ENCODE measurements around the gene CARD14. TPM values are rescaled to one million over a fixed set of nuclear protein-coding genes. Genes with fewer than 3 reads are reported as not detected.
A peak's percentile ranks its signal among the peaks of the same experiment; 100 is the strongest.

CARD14 gene
- total RNA-seq, 1 donor from 2014 or later = not detected

DNA sequence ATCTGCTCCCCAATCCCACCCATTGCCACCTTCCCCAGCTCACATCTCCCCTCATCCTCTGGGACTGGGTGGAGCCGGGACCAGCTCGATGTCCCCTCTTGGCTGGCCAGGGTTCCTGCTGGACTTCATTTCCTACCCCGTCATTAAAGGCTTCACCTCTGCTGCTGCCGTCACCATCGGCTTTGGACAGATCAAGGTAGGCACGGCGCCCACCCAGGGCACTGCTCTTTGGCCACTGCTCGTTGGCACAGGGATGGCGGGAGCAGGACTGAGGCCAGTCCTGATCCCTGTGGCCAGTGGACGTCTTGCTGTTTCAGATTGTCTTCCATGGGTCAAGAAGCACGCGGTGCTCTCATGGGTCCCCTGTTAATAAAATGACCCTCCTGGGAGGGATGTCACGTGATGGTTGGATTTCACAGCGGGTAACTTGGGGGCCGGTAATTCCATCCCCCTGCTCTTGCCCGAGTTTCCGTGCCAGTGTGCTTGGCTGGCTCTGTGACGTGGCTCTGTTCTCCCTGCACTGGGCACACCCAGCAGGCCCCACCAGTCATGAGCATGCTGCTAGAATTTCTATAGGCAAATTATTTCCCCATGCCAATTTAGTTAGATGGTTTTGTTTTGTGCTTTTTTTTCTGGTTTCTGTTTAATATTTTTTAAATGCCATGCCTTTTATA lies 53.4 kb downstream of the CARD14 start:
- Mint-ChIP-seq H3K4me1 (peaks cover 11% of the 10 kb centered on the region), H3K4me3 (peak overlapping the region; percentile 21), H3K27me3 (peaks cover 2% of the 10 kb centered on the region), H3K36me3 (ENCODE audit: low read depth) (no peaks in the 10 kb centered on the region), H3K27ac (no peak overlapping the region), H3K9me3 (no peaks in the 10 kb centered on the region)
- no peak for DNase-seq
- intact Hi-C loops (cut with micrococcal nuclease) = no loop called here

DNA sequence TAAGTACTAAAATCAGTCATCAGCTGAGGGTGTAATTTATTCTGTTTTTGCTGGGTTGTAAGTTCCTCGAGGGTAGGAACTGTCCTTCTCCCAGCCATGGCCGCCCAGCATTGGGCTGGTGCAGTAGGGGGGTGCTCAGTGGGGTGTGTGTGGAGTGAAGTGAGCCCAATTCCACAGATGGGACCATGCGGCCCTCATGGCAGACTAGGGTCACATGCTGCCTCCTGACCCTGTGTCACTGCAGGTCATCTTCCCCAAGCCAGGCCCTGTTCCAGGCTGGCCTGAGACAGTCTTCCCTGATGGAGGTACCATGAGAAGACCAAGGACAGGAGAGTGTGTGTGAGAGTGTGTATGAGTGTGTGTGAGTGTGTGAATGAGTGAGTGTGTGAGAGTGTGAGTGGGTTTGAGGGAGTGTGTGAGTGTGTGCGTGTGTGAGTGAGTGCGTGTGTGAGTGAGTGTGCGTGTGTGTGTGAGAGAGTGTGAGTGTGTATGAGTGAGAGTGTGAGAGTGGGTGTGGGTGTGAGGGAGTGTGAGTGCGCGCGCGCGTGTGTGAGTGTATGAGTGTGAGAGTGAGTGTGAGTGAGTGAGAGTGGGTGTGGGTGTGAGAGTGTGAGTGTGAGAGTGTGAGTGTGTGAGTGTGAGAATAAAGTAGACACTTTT lies 54.1 kb downstream of the CARD14 start:
- intact Hi-C loops (cut with micrococcal nuclease) = no loop called here
- DNase-seq = no peak
- peaks cover 2% of the 10 kb centered on the region for H3K27me3 Mint-ChIP-seq
- H3K9me3 Mint-ChIP-seq = no peaks in the 10 kb centered on the region
- no peaks in the 10 kb centered on the region for H3K36me3 Mint-ChIP-seq (ENCODE audit: low read depth)
- no peak overlapping the region for H3K27ac Mint-ChIP-seq
- no peak overlapping the region for H3K4me3 Mint-ChIP-seq
- peaks cover 9% of the 10 kb centered on the region for H3K4me1 Mint-ChIP-seq

DNA sequence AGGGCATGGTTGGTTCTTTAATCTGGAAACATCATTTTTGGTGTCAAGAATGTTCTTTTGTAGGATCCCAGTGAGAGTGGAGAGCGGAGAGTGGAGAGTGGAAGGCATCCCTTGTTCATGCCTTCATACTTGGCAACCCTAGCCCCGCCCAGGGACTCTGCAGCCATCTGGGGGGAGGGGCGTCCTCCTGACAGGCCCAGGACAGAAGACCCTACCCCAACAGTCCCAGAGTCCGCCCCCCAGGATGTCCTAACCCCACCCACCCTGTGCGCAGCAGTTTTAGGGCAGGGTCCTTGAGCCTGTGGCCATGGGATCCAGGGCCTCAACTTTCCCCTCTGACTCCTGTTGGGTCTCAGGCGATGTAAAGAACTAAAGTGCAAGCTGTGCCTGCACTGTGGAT lies 54.9 kb downstream of the CARD14 start:
- DNase-seq = no peak
- Mint-ChIP-seq H3K9me3 (no peaks in the 10 kb centered on the region), H3K4me3 (no peak overlapping the region), H3K36me3 (ENCODE audit: low read depth) (no peaks in the 10 kb centered on the region), H3K4me1 (peaks cover 4% of the 10 kb centered on the region), H3K27me3 (peaks cover 2% of the 10 kb centered on the region), H3K27ac (no peak overlapping the region)
- intact Hi-C loops (cut with micrococcal nuclease) = no loop called here

DNA sequence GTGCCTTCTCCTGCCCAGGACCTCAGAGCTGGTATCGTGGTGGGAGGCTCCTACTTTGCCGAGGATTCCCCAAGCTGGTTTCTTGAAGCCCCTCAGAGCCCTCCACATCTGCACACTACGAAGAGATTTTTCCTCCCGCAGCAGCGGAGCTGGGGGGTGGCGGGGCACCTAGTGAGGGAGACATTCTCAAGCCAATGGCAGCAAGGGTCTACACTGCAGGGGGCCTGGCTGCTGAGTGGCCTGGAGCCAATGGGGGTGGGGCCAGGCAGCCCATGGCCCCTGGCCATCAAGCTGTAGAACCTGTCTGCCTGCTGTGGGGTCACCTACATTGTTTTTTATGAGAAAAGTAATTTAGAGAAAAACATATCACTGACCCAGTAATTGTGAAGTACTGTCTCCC lies 55.4 kb downstream of the CARD14 start:
- Mint-ChIP-seq H3K27ac (no peak overlapping the region), H3K4me3 (no peak overlapping the region), H3K9me3 (no peaks in the 10 kb centered on the region), H3K36me3 (ENCODE audit: low read depth) (no peaks in the 10 kb centered on the region), H3K27me3 (peaks cover 2% of the 10 kb centered on the region), H3K4me1 (peaks cover 4% of the 10 kb centered on the region)
- intact Hi-C loops (cut with micrococcal nuclease) = no loop called here
- DNase-seq = no peak

DNA sequence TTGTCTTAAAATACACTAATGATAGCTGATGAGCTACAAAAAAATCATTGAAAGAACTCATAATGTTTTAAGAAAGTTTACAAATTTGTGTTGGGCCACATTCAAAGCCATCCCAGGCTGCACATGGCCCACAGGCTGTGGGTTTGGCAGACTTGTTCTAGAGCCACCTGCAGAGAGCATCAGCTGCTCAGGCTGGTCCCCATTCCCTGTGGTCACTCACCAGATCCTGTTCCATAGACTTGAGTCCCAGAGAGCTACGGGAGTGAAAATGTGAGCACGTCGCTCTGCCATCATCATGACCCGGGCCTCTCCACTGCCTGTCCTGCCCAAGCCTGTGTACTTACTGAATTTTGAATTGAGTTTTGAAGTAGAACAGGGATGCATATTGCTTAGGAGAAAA lies 57.3 kb downstream of the CARD14 start:
- H3K4me3 Mint-ChIP-seq = no peak overlapping the region
- no peak for DNase-seq

GRCh38 chr17:80227666-80228065 lies 57.8 kb downstream of the CARD14 start:
- Mint-ChIP-seq H3K9me3 (peaks cover 10% of the 10 kb centered on the region), H3K36me3 (ENCODE audit: low read depth) (peaks cover 8% of the 10 kb centered on the region), H3K27me3 (no peaks in the 10 kb centered on the region), H3K4me3 (no peak overlapping the region), H3K4me1 (peaks cover 3% of the 10 kb centered on the region), H3K27ac (no peak overlapping the region)
- intact Hi-C loops (cut with micrococcal nuclease) = no loop called here
- no peak for DNase-seq

More for the DNA sequence above, 57.3 kb downstream of the CARD14 start:
- no peak overlapping the region for H3K27ac Mint-ChIP-seq
- H3K9me3 Mint-ChIP-seq = peaks cover 6% of the 10 kb centered on the region
- no peaks in the 10 kb centered on the region for H3K27me3 Mint-ChIP-seq
- intact Hi-C loops (cut with micrococcal nuclease) = no loop called here
- peaks cover 3% of the 10 kb centered on the region for H3K4me1 Mint-ChIP-seq
- H3K36me3 Mint-ChIP-seq (ENCODE audit: low read depth) = peaks cover 4% of the 10 kb centered on the region

DNA sequence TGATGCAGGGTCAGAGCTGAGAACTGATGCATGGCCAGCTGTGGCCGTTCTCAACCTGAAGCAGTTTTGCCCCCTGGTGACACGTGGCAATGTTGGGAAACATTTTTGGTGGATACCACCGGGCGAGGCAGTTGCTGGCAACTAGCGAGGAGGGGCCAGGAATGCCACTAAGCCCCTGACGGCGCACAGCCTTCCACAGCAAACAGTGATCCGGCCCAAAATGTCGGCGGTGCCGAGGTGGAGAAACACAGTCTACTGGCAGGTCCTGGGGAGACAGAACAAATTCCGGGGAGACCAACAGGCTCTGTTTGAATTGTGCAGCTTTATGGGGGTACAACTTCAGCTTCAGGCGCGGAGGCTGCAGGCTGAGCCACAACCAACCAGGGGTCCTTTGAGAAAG lies 58.6 kb downstream of the CARD14 start:
- Mint-ChIP-seq H3K4me1 (peaks cover 3% of the 10 kb centered on the region), H3K36me3 (ENCODE audit: low read depth) (peaks cover 11% of the 10 kb centered on the region), H3K4me3 (no peak overlapping the region), H3K9me3 (peaks cover 11% of the 10 kb centered on the region), H3K27me3 (no peaks in the 10 kb centered on the region), H3K27ac (no peak overlapping the region)
- no peak for DNase-seq
- intact Hi-C loops (cut with micrococcal nuclease) = no loop called here

- Mint-ChIP-seq H3K27ac (no peak overlapping the region), H3K27me3 (no peaks in the 10 kb centered on the region), H3K9me3 (peaks cover 11% of the 10 kb centered on the region), H3K4me3 (no peak overlapping the region), H3K36me3 (ENCODE audit: low read depth) (peaks cover 11% of the 10 kb centered on the region), H3K4me1 (peaks cover 2% of the 10 kb centered on the region)
- no peak for DNase-seq
- intact Hi-C loops (cut with micrococcal nuclease) = no loop called here
Observed at GRCh38 chr17:80229011-80229410, 59.2 kb downstream of the CARD14 start.

DNA sequence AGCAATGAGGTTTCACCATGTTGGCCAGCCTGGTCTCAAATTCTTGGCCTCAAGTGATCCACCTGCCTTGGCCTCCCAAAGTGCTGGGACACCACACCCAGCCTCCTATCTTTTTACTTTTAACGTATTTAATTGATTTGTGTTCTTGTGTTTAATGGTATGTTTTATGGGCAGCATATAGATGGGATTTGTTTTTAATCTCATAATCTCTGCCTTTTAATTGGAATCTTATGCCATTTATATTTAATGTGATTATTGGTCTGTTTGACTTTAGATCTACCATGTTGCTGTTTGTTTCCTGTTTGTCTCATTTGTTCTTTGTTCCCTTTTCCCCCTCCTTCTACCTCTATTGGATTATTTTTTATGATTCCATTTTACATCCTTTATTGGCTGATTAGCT lies 62.6 kb downstream of the CARD14 start:
- Mint-ChIP-seq H3K27me3 (no peaks in the 10 kb centered on the region), H3K9me3 (peaks cover 11% of the 10 kb centered on the region), H3K36me3 (ENCODE audit: low read depth) (peaks cover 14% of the 10 kb centered on the region), H3K27ac (no peak overlapping the region), H3K4me3 (no peak overlapping the region), H3K4me1 (no peaks in the 10 kb centered on the region)
- DNase-seq = no peak
- intact Hi-C loops (cut with micrococcal nuclease) = no loop called here

- Mint-ChIP-seq H3K36me3 (ENCODE audit: low read depth) (peaks cover 14% of the 10 kb centered on the region), H3K4me3 (no peak overlapping the region), H3K9me3 (peaks cover 11% of the 10 kb centered on the region), H3K4me1 (no peaks in the 10 kb centered on the region), H3K27me3 (no peaks in the 10 kb centered on the region), H3K27ac (no peak overlapping the region)
- intact Hi-C loops (cut with micrococcal nuclease) = no loop called here
- DNase-seq = no peak
Observed at GRCh38 chr17:80233202-80233601, 63.4 kb downstream of the CARD14 start.

DNA sequence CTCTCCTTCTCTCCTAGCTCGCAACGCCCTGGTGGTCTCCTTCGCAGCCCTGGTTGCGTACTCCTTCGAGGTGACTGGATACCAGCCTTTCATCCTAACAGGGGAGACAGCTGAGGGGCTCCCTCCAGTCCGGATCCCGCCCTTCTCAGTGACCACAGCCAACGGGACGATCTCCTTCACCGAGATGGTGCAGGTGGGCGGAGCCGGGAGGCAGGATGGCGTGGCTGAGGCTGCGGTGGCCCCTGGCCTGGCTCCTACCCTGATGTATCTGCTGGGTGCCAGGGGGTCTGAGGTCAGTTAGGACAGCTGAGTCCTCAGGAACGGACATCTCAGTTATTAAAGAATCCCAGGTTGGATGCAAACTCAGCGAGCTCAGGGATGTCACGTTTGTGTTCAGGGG lies 67.1 kb downstream of the CARD14 start:
- no peak overlapping the region for H3K4me3 Mint-ChIP-seq

GRCh38 chr17:80237386-80237785 lies 67.6 kb downstream of the CARD14 start:
- peaks cover 9% of the 10 kb centered on the region for H3K36me3 Mint-ChIP-seq (ENCODE audit: low read depth)
- no peak overlapping the region for H3K27ac Mint-ChIP-seq
- H3K4me3 Mint-ChIP-seq = no peak overlapping the region
- intact Hi-C loops (cut with micrococcal nuclease) = no loop called here
- no peak for DNase-seq
- H3K4me1 Mint-ChIP-seq = no peaks in the 10 kb centered on the region
- H3K9me3 Mint-ChIP-seq = peaks cover 5% of the 10 kb centered on the region
- no peaks in the 10 kb centered on the region for H3K27me3 Mint-ChIP-seq

More for the DNA sequence above, 67.1 kb downstream of the CARD14 start:
- Mint-ChIP-seq H3K4me1 (no peaks in the 10 kb centered on the region), H3K27ac (no peak overlapping the region), H3K27me3 (no peaks in the 10 kb centered on the region), H3K36me3 (ENCODE audit: low read depth) (peaks cover 10% of the 10 kb centered on the region), H3K9me3 (peaks cover 6% of the 10 kb centered on the region)
- intact Hi-C loops (cut with micrococcal nuclease) = no loop called here
- no peak for DNase-seq

DNA sequence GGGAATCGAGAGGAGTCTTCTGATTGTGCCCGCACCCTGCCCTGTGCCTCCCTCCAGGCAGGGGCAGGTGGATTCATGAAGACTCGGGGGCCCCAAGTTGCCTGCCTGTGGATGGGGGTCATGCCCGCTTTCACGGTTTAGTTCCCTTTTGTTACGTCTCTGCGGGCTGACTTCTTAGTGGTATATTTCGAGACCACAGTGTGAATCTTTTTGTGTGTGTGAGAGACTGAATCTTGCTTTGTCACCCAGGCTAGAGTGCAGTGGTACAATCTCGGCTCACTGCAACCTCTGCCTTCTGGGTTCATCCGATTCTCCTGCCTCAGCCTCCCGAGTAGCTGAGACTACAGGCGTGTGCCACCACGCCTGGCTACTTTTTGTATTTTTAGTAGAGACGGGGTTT lies 72.7 kb downstream of the CARD14 start:
- Mint-ChIP-seq H3K4me3 (no peak overlapping the region), H3K4me1 (no peaks in the 10 kb centered on the region), H3K27ac (no peak overlapping the region), H3K27me3 (no peaks in the 10 kb centered on the region), H3K9me3 (no peaks in the 10 kb centered on the region), H3K36me3 (ENCODE audit: low read depth) (no peaks in the 10 kb centered on the region)
- no peak for DNase-seq
- intact Hi-C loops (cut with micrococcal nuclease) = no loop called here

DNA sequence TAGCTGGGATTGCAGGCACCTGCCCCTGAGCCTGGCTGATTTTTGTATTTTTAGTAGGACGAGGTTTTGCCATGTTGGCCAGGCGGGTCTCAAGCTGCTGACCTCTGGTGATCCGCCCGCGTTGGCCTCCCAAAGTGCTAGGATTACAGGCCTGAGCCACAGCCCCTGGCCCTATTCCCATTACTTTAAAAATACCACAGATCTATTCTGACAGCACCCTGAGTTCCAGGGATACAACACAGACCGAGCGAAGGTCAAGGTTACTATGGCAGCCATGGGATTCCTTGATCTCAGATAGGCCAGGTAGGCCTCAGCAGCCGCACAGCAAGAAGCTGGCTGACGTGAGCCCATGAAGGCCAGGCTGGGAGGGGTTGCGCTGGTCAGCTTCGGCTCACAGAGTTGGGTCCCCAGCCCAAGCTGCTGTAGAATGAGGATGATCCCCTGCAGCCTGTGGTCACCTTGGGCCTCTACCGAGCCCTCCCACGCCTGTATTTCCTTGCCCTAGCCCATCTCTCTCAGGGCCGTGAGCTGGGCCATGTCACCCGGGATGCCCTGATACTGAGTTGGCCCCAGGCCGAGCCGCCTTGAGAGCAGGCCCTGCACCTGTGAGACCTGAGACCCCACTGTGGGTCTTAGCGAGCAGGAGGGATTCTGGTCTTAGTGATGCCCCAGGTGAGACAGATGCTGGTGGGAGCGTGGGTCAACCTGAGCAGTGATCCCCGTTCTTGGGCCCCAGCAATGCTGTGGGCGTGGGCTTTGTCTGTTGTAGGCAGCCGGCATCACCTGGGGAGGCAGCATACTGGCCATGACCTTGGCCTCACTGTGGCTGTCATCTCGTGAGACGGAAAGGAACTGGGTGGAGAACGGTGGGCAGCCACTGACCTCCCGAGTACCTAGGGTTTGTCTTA lies 74.0 kb downstream of the CARD14 start:
- intact Hi-C loops (cut with micrococcal nuclease) = no loop called here
- Mint-ChIP-seq H3K27ac (no peak overlapping the region), H3K36me3 (ENCODE audit: low read depth) (no peaks in the 10 kb centered on the region), H3K27me3 (no peaks in the 10 kb centered on the region), H3K4me1 (no peaks in the 10 kb centered on the region), H3K4me3 (no peak overlapping the region), H3K9me3 (no peaks in the 10 kb centered on the region)
- no peak for DNase-seq

Measured in activated CD4-positive, alpha-beta T cell treated with anti-CD3 and anti-CD28 coated beads, Interleukin-2, amount 10 ng/mL, durations not matched to agents 24 days and 14 days (primary cell).